HG02623 (cell line): ENCODE results near the gene SULT1A2.
"Not testable (repeated sequence)": the region's sequence is repeated elsewhere in the genome, so short reads cannot be mapped to it uniquely, and the experiment has no call there.

Experiments
- ATAC-seq: cut with Tn5 transposase; IDR thresholded peaks from one replicate; pipeline ENCODE4 v1.9.1; 2021; ENCODE audit warnings: moderate library complexity; ENCODE audit not compliant: unreplicated experiment

Gene SULT1A2

GRCh38 chr16:28562199-28562598 lies 34.7 kb downstream of the SULT1A2 start:
- no peak for ATAC-seq

GRCh38 chr16:28561557-28562187 lies 35.2 kb downstream of the SULT1A2 start:
- ATAC-seq, result no peak

GRCh38 chr16:28558456-28558855 lies 38.4 kb downstream of the SULT1A2 start:
- ATAC-seq, result no peak

- no peak for ATAC-seq
Observed at GRCh38 chr16:28556914-28557320, 39.9 kb downstream of the SULT1A2 start.

- ATAC-seq, result no peak
Observed at GRCh38 chr16:28555561-28555960, 41.3 kb downstream of the SULT1A2 start.

GRCh38 chr16:28554634-28555423 lies 42.0 kb downstream of the SULT1A2 start:
- ATAC-seq, result no peak

- ATAC-seq, result peak; percentile 76
Observed at GRCh38 chr16:28553776-28554633, 42.8 kb downstream of the SULT1A2 start, which contains the start of gene SGF29. TSS of gene SGF29 (plus strand) at chr16:28553920. CDS start at chr16:28581070, 27,150 bp downstream.

GRCh38 chr16:28549301-28549899 lies 47.5 kb downstream of the SULT1A2 start:
- ATAC-seq, result no peak

GRCh38 chr16:28548306-28548802 lies 48.5 kb downstream of the SULT1A2 start:
- no peak for ATAC-seq

- ATAC-seq, result no peak
Observed at GRCh38 chr16:28546626-28547025, 50.2 kb downstream of the SULT1A2 start.

GRCh38 chr16:28545964-28546363 lies 50.9 kb downstream of the SULT1A2 start:
- not testable (repeated sequence) for ATAC-seq

GRCh38 chr16:28544998-28545397 lies 51.9 kb downstream of the SULT1A2 start:
- no peak for ATAC-seq

- ATAC-seq, result no peak
Observed at GRCh38 chr16:28543072-28543471, 53.8 kb downstream of the SULT1A2 start.

- ATAC-seq, result no peak
Observed at GRCh38 chr16:28542646-28543045, 54.2 kb downstream of the SULT1A2 start.
